GM23338 (cell line): ENCODE data around the gene BCAS1. TPM values are rescaled to one million over a fixed set of nuclear protein-coding genes. Genes with fewer than 3 reads are reported as not detected.

Experiments
- ATAC-seq: fragments of 200-7000 bp; cut with Tn5 transposase; 3 replicates; pipeline ENCODE4 v1.9.1; 2020
- DNase-seq: peaks from one replicate; pipeline ENCODE4 v3.0.0-alpha.2; 2015; ENCODE audit warnings: low spot score
- H2AFZ ChIP-seq: fragments of 200-600 bp; sonication (generic); 2 replicates; pipeline ENCODE4 v1.8.0; 2016; ENCODE audit warnings: antibody characterized with exemption, mild to moderate bottlenecking, moderate library complexity
- H3F3A ChIP-seq: fragments of 200-600 bp; sonication (generic); replicated peaks from 2 replicates; pipeline ENCODE4 v1.8.0; 2017; ENCODE audit warnings: antibody characterized with exemption, mixed run types, low read depth
- H3K27ac ChIP-seq: fragments of 200-600 bp; sonication (generic); 2 replicates; pipeline ENCODE4 v1.6.1; 2016; ENCODE audit warnings: low read depth
- H3K27me3 ChIP-seq: fragments of 200-600 bp; sonication (generic); 2 replicates; pipeline ENCODE4 v1.8.0; 2016; ENCODE audit warnings: mild to moderate bottlenecking, mixed run types, moderate library complexity; ENCODE audit not compliant: insufficient read depth
- H3K36me3 ChIP-seq: fragments of 200-600 bp; sonication (generic); 2 replicates; pipeline ENCODE4 v1.8.0; 2016; ENCODE audit warnings: mild to moderate bottlenecking; ENCODE audit not compliant: insufficient read depth
- H3K4me1 ChIP-seq: fragments of 200-600 bp; sonication (generic); 2 replicates; pipeline ENCODE4 v1.8.0; 2016; ENCODE audit warnings: mild to moderate bottlenecking, moderate library complexity; ENCODE audit not compliant: insufficient read depth
- H3K4me2 ChIP-seq: fragments of 200-600 bp; sonication (generic); 2 replicates; pipeline ENCODE4 v1.7.1; 2017; ENCODE audit warnings: mixed run types
- H3K4me3 ChIP-seq: fragments of 200-600 bp; sonication (generic); 2 replicates; pipeline ENCODE4 v1.6.1; 2016; ENCODE audit warnings: mixed run types
- H3K79me2 ChIP-seq: fragments of 200-600 bp; sonication (generic); replicated peaks from 2 replicates; pipeline ENCODE4 v1.8.0; 2017; ENCODE audit warnings: mild to moderate bottlenecking; ENCODE audit not compliant: insufficient read depth
- H3K9me2 ChIP-seq: fragments of 200-600 bp; sonication (generic); 2 replicates; pipeline ENCODE4 v1.8.0; 2017; ENCODE audit not compliant: insufficient read depth
- H4K20me1 ChIP-seq: fragments of 200-600 bp; sonication (generic); replicated peaks from 2 replicates; pipeline ENCODE4 v1.8.0; 2017; ENCODE audit warnings: mild to moderate bottlenecking; ENCODE audit not compliant: insufficient read depth
- H3K27ac Mint-ChIP-seq: 2 replicates; pipeline ENCODE4 v1.8.0; 2020; ENCODE audit warnings: inconsistent platforms, mild to moderate bottlenecking, moderate library complexity, mixed read lengths
- H3K27me3 Mint-ChIP-seq: 3 replicates; pipeline ENCODE4 v1.8.0; 2022; ENCODE audit warnings: low read depth, mild to moderate bottlenecking, moderate library complexity, mixed read lengths, inconsistent platforms; ENCODE audit not compliant: insufficient read depth, poor library complexity
- H3K36me3 Mint-ChIP-seq: 3 replicates; pipeline ENCODE4 v1.8.0; 2021; ENCODE audit warnings: low read depth, mild to moderate bottlenecking, inconsistent platforms, moderate library complexity, mixed read lengths
- H3K4me1 Mint-ChIP-seq: 3 replicates; pipeline ENCODE4 v1.8.0; 2020; ENCODE audit warnings: mild to moderate bottlenecking, inconsistent platforms, mixed read lengths
- H3K4me3 Mint-ChIP-seq: 3 replicates; pipeline ENCODE4 v1.8.0; 2021; ENCODE audit warnings: moderate library complexity, mild to moderate bottlenecking, inconsistent platforms, mixed read lengths
- H3K9me3 Mint-ChIP-seq: 3 replicates; pipeline ENCODE4 v1.8.0; 2020; ENCODE audit warnings: moderate library complexity, mild to moderate bottlenecking, inconsistent platforms, mixed read lengths
- CREB1 ChIP-seq: fragments of 250-450 bp; sonication (Bioruptor Pico); IDR thresholded peaks from 2 replicates; pipeline ENCODE4 v1.5.0; 2020; ENCODE audit warnings: low read depth, mild to moderate bottlenecking, moderate library complexity
- CTCF ChIP-seq, 2 experiments: fragments of 200-600 bp in 1 of 2; sonication (generic) in 1 of 2; conservative IDR thresholded peaks; 2 replicates each; pipeline versions ENCODE4 v1.5.1 to v1.6.1; 2016 to 2017; ENCODE audit warnings: antibody characterized with exemption in 2 of 2, low read depth in 2 of 2, mild to moderate bottlenecking in 2 of 2, moderate library complexity in 1 of 2
- ETS1 ChIP-seq: IDR thresholded peaks from 2 replicates; pipeline ENCODE4 v1.6.1; 2016; ENCODE audit warnings: antibody characterized with exemption
- EZH2 ChIP-seq: fragments of 200-600 bp; sonication (generic); IDR thresholded peaks from one replicate; pipeline ENCODE4 v1.8.0; 2017; ENCODE audit warnings: antibody characterized with exemption, mild to moderate bottlenecking, low read depth; ENCODE audit not compliant: unreplicated experiment
- EZH2phosphoT487 ChIP-seq: fragments of 200-600 bp; sonication (generic); IDR thresholded peaks from one replicate; pipeline ENCODE4 v1.8.1; 2018; ENCODE audit warnings: antibody characterized with exemption; ENCODE audit not compliant: unreplicated experiment
- JUNB ChIP-seq: IDR thresholded peaks from one replicate; pipeline ENCODE4 v1.6.1; 2016; ENCODE audit warnings: antibody characterized with exemption; ENCODE audit not compliant: unreplicated experiment
- NANOG ChIP-seq: IDR thresholded peaks from 2 replicates; pipeline ENCODE4 v1.6.1; 2016; ENCODE audit warnings: antibody characterized with exemption, borderline replicate concordance
- POLR2AphosphoS5 ChIP-seq: IDR thresholded peaks from 2 replicates; pipeline ENCODE4 v1.6.1; 2016; ENCODE audit warnings: antibody characterized with exemption, low read depth
- REST ChIP-seq: IDR thresholded peaks from one replicate; pipeline ENCODE4 v1.6.1; 2018; ENCODE audit warnings: antibody characterized with exemption; ENCODE audit not compliant: unreplicated experiment
- STAT1 ChIP-seq: IDR thresholded peaks from one replicate; pipeline ENCODE4 v1.6.1; 2016; ENCODE audit warnings: antibody characterized with exemption; ENCODE audit not compliant: unreplicated experiment
- ZNF114 ChIP-seq: fragments of 250-450 bp; sonication (Bioruptor Pico); IDR thresholded peaks from 2 replicates; pipeline ENCODE4 v1.5.0; 2020; ENCODE audit warnings: mild to moderate bottlenecking, moderate library complexity
- ZNF331 ChIP-seq: fragments of 250-450 bp; sonication (Bioruptor Pico); IDR thresholded peaks from 2 replicates; pipeline ENCODE4 v1.5.0; 2020; ENCODE audit warnings: low read depth, mild to moderate bottlenecking, moderate library complexity
- ZNF462 ChIP-seq: fragments of 250-450 bp; sonication (Bioruptor Pico); IDR thresholded peaks from 2 replicates; pipeline ENCODE4 v1.5.0; 2020; ENCODE audit warnings: mild to moderate bottlenecking, moderate library complexity
- polyA plus RNA-seq: library from polyadenylated mRNA; unstranded; fragments of >200 nt; fragmentation: Nextera tagmentation; extraction: Ambion mirVana; gene quantifications from 2 replicates; pipeline ENCODE4 v1.2.1, GENCODE V29; 2016
- total RNA-seq: library from RNA; depleted of rRNA; stranded (reverse); fragments of >200 nt; shearing (Covaris generic); gene quantifications from 2 replicates; pipeline ENCODE4 v1.2.3, GENCODE V29; 2014

BCAS1 gene
- total and polyA plus RNA-seq, 2 experiments from 2014 or later: 0.17 to 0.19 TPM

- TF ChIP-seq STAT1 (no peak), JUNB (no peak), REST (no peak), ZNF462 (no peak), ZNF114 (CRISPR knock-in tag) (no peak), ZNF331 (CRISPR knock-in tag) (no peak), ETS1 (no peak), NANOG (no peak), CTCF (conservative IDR thresholded peaks at IDR 0.05; ENCODE audit: low read depth in 2 of 2) (no peak), POLR2AphosphoS5 (no peak), EZH2 (no peak), CREB1 (CRISPR knock-in tag) (no peak), EZH2phosphoT487 (no peak)
- Histone ChIP-seq H3K27ac (no peak overlapping the region), H3K27me3 (no peaks in the 10 kb centered on the region), H3K36me3 (no peaks in the 10 kb centered on the region), H3K4me1 (no peaks in the 10 kb centered on the region), H3K79me2 (no peaks in the 10 kb centered on the region), H3K4me3 (no peak overlapping the region), H3K4me2 (no peak overlapping the region), H3F3A (no peaks in the 10 kb centered on the region), H4K20me1 (no peaks in the 10 kb centered on the region), H2AFZ (no peak overlapping the region), H3K9me2 (no peaks in the 10 kb centered on the region)
- peaks cover 2% of the 10 kb centered on the region; the same call in 1 of the 3 replicates for H3K36me3 Mint-ChIP-seq
- peaks cover 16% of the 10 kb centered on the region for H3K9me3 Mint-ChIP-seq
- ATAC-seq (no peak), DNase-seq (peak; percentile 33)
- no peak overlapping the region for H3K4me3 Mint-ChIP-seq
- H3K27me3 Mint-ChIP-seq: no peaks in the 10 kb centered on the region
- H3K27ac Mint-ChIP-seq: no peak overlapping the region
- no peaks in the 10 kb centered on the region for H3K4me1 Mint-ChIP-seq
Observed at GRCh38 chr20:53972179-53972578, 98.2 kb downstream of the BCAS1 start.
